Neural cell (in vitro differentiated cells): ENCODE measurements around the gene CACNA1A. TPM values are rescaled to one million over a fixed set of nuclear protein-coding genes. Genes with fewer than 3 reads are reported as not detected.

ENCODE experiments used
- H2AFZ ChIP-seq: fragments of 200-600, 300-800 bp; sonication (generic), shearing (Covaris generic); 2 replicates; pipeline ENCODE4 v1.6.0; 2014; ENCODE audit warnings: low read depth, mild to moderate bottlenecking, antibody characterized with exemption, low read length, moderate library complexity
- H3F3A ChIP-seq: fragments of 200-600 bp; shearing (Covaris generic); 2 replicates; pipeline ENCODE4 v1.6.1; 2016; ENCODE audit warnings: mild to moderate bottlenecking, moderate library complexity, mixed read lengths, antibody characterized with exemption, low read length; ENCODE audit not compliant: insufficient read depth, poor library complexity, severe bottlenecking
- H3K27ac ChIP-seq: fragments of 200-600, 300-800 bp; sonication (generic), shearing (Covaris generic); 2 replicates; pipeline ENCODE4 v1.5.1; 2014; ENCODE audit warnings: mild to moderate bottlenecking, low read length, moderate library complexity
- H3K27me3 ChIP-seq: fragments of 300-800, 200-600 bp; sonication (generic), shearing (Covaris generic); 2 replicates; pipeline ENCODE4 v1.6.0; 2014; ENCODE audit warnings: mild to moderate bottlenecking, low read depth, low read length, moderate library complexity; ENCODE audit not compliant: insufficient read depth
- H3K36me3 ChIP-seq: fragments of 300-800, 200-600 bp; sonication (generic), shearing (Covaris generic); 2 replicates; pipeline ENCODE4 v1.5.1; 2014; ENCODE audit warnings: mild to moderate bottlenecking, antibody characterized with exemption, low read length, moderate library complexity; ENCODE audit not compliant: insufficient read depth
- H3K4me2 ChIP-seq: fragments of 300-800, 200-600 bp; sonication (generic), shearing (Covaris generic); 2 replicates; pipeline ENCODE4 v1.6.0; 2014; ENCODE audit warnings: mild to moderate bottlenecking, low read length
- H3K4me3 ChIP-seq: fragments of 300-800, 200-600 bp; sonication (generic), shearing (Covaris generic); 2 replicates; pipeline ENCODE4 v1.5.1; 2014; ENCODE audit warnings: mild to moderate bottlenecking, low read length, moderate library complexity
- H3K79me2 ChIP-seq: fragments of 200-600 bp; shearing (Covaris generic); replicated peaks from 2 replicates; pipeline ENCODE4 v1.6.0; 2014; ENCODE audit warnings: mild to moderate bottlenecking, low read length, moderate library complexity; ENCODE audit not compliant: insufficient read depth
- H3K9ac ChIP-seq: fragments of 300-800, 200-600 bp; sonication (generic), shearing (Covaris generic); 2 replicates; pipeline ENCODE4 v1.6.1; 2016; ENCODE audit warnings: mild to moderate bottlenecking, low read length, mixed read lengths
- H3K9me2 ChIP-seq: fragments of 200-600 bp; shearing (Covaris generic); 2 replicates; pipeline ENCODE4 v1.6.1; 2016; ENCODE audit warnings: mild to moderate bottlenecking, low read length, mixed read lengths; ENCODE audit not compliant: insufficient read depth
- H3K9me3 ChIP-seq: fragments of 200-600, 300-800 bp; sonication (generic), shearing (Covaris generic); 2 replicates; pipeline ENCODE4 v1.6.1; 2016; ENCODE audit warnings: mild to moderate bottlenecking, mixed run types, low read length, moderate library complexity, mixed read lengths
- H4K20me1 ChIP-seq: fragments of 200-600 bp; shearing (Covaris generic); 2 replicates; pipeline ENCODE4 v1.6.1; 2016; ENCODE audit warnings: mild to moderate bottlenecking, mixed run types; ENCODE audit not compliant: insufficient read depth
- CTCF ChIP-seq: fragments of 450-650 bp; IDR thresholded peaks from 2 replicates; pipeline ENCODE4 v1.5.1; 2014; ENCODE audit warnings: antibody characterized with exemption, mild to moderate bottlenecking, moderate library complexity; ENCODE audit not compliant: poor library complexity, severe bottlenecking
- EP300 ChIP-seq: fragments of 450-650 bp; conservative IDR thresholded peaks from 2 replicates; pipeline ENCODE4 v1.6.1; 2014; ENCODE audit warnings: antibody characterized with exemption, mild to moderate bottlenecking, moderate library complexity; ENCODE audit not compliant: poor library complexity, severe bottlenecking
- EZH2 ChIP-seq: fragments of 200-600, 300-800 bp; shearing (Covaris generic), sonication (generic); IDR thresholded peaks from 2 replicates; pipeline ENCODE4 v1.6.1; 2014; ENCODE audit warnings: antibody characterized with exemption, low read length, borderline replicate concordance, mild to moderate bottlenecking; ENCODE audit not compliant: insufficient read depth, poor library complexity, severe bottlenecking
- MXI1 ChIP-seq: fragments of 450-650 bp; conservative IDR thresholded peaks from 2 replicates; pipeline ENCODE4 v1.6.1; 2014; ENCODE audit warnings: antibody characterized with exemption, mild to moderate bottlenecking; ENCODE audit not compliant: poor library complexity, severe bottlenecking
- RAD21 ChIP-seq: fragments of 450-650 bp; conservative IDR thresholded peaks from 2 replicates; pipeline ENCODE4 v1.6.1; 2014; ENCODE audit warnings: antibody characterized with exemption, mild to moderate bottlenecking, moderate library complexity
- SMC3 ChIP-seq: fragments of 450-650 bp; conservative IDR thresholded peaks from 2 replicates; pipeline ENCODE4 v1.6.1; 2014; ENCODE audit warnings: antibody characterized with exemption, mild to moderate bottlenecking, moderate library complexity; ENCODE audit not compliant: poor library complexity
- polyA plus RNA-seq: library from polyadenylated mRNA; depleted of rRNA; stranded (reverse); fragments of >200 nt; gene quantifications from 2 replicates; pipeline ENCODE4 v1.2.3, GENCODE V29; 2014
- TF ChIP-seq, protein P1 (sequence below): IDR thresholded peaks from 2 replicates; pipeline ENCODE4 v1.6.1; 2012; ENCODE audit warnings: borderline replicate concordance

The CACNA1A gene
- polyA plus RNA-seq, 1 donor from 2014 or later = 6.9 TPM

DNA sequence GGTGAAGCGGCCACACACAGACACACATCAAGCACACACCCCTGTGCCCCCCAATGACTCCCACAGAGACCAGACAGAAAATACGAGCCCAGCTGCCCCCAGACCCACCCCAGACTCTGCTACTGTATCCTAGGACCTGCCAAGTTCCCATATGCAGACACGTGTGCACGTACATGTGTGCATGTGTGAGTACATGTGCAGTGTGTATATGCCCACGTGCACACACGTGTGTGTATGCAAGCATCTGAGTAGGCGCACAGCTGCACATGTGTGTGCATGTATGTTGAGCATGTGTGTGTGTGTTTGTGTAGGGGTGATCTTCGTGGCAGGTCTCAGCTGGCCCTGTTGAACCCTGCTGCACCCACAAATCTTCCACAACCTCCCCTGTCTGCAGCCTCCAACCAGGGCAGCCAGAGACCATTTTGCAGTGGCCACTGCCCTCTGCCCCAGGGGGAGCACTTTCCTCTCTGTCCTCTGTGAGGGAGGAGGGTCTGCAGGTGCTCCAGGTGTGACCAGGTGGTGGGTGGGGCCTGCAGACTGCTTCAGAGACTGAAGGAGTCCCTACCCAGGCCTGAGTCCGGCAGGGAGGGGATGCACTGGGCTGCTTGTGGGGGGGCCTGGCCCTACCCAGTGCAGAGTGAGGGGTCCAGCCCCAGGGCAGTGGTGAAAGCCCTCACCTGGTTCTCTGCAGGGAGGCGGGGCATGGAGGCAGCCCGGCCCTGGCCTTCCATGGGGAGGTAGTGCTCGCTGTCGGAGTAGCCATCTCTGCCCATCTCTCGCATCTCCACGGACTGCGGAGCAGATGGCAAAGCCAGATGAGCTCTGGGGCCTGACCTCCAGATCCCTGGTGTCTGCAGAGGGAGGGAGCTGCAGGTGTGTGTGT is 294.6 kb downstream of the CACNA1A start:
- no peaks in the 10 kb centered on the region for H3K36me3 ChIP-seq

GRCh38 chr19:13210941-13211340 is 295.3 kb downstream of the CACNA1A start:
- TF ChIP-seq RAD21 (no peak), EP300 (no peak), CTCF (no peak), EZH2 (no peak), SMC3 (no peak), MXI1 (no peak)
- TF ChIP-seq, protein P1, sequence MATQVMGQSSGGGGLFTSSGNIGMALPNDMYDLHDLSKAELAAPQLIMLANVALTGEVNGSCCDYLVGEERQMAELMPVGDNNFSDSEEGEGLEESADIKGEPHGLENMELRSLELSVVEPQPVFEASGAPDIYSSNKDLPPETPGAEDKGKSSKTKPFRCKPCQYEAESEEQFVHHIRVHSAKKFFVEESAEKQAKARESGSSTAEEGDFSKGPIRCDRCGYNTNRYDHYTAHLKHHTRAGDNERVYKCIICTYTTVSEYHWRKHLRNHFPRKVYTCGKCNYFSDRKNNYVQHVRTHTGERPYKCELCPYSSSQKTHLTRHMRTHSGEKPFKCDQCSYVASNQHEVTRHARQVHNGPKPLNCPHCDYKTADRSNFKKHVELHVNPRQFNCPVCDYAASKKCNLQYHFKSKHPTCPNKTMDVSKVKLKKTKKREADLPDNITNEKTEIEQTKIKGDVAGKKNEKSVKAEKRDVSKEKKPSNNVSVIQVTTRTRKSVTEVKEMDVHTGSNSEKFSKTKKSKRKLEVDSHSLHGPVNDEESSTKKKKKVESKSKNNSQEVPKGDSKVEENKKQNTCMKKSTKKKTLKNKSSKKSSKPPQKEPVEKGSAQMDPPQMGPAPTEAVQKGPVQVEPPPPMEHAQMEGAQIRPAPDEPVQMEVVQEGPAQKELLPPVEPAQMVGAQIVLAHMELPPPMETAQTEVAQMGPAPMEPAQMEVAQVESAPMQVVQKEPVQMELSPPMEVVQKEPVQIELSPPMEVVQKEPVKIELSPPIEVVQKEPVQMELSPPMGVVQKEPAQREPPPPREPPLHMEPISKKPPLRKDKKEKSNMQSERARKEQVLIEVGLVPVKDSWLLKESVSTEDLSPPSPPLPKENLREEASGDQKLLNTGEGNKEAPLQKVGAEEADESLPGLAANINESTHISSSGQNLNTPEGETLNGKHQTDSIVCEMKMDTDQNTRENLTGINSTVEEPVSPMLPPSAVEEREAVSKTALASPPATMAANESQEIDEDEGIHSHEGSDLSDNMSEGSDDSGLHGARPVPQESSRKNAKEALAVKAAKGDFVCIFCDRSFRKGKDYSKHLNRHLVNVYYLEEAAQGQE = no peak
- no peaks in the 10 kb centered on the region for H3K27me3 ChIP-seq
- no peaks in the 10 kb centered on the region for H4K20me1 ChIP-seq
- no peaks in the 10 kb centered on the region for H3K79me2 ChIP-seq
- no peaks in the 10 kb centered on the region for H3K36me3 ChIP-seq
- H2AFZ ChIP-seq = no peak overlapping the region
- no peaks in the 10 kb centered on the region for H3F3A ChIP-seq
- H3K9me2 ChIP-seq = no peaks in the 10 kb centered on the region
- H3K9me3 ChIP-seq = no peaks in the 10 kb centered on the region
- H3K9ac ChIP-seq = no peak overlapping the region
- no peak overlapping the region for H3K4me3 ChIP-seq
- H3K4me2 ChIP-seq = no peak overlapping the region
- H3K27ac ChIP-seq = no peak overlapping the region

More for the DNA sequence above, 294.6 kb downstream of the CACNA1A start:
- H3F3A ChIP-seq = no peaks in the 10 kb centered on the region
- no peak overlapping the region for H2AFZ ChIP-seq
- no peak for TF ChIP-seq EP300
- no peak overlapping the region for H3K4me3 ChIP-seq
- H3K27ac ChIP-seq = no peak overlapping the region
- no peaks in the 10 kb centered on the region for H3K9me3 ChIP-seq
- H3K9me2 ChIP-seq = no peaks in the 10 kb centered on the region
- no peak overlapping the region for H3K9ac ChIP-seq
- no peaks in the 10 kb centered on the region for H3K79me2 ChIP-seq
- H3K4me2 ChIP-seq = no peak overlapping the region
- no peaks in the 10 kb centered on the region for H4K20me1 ChIP-seq
- H3K27me3 ChIP-seq = no peaks in the 10 kb centered on the region
